Measurements from ENCODE around the gene IQGAP1.

IQGAP1 gene

GRCh38 chr15:90407336-90407735 is 19.3 kb downstream of the IQGAP1 start:
- H3K4me3 ChIP-seq (ENCODE audit: low read depth, low read length): no peak overlapping the region
- ChIA-PET POLR2A (interaction anchor here (2.2 kb wide), 1 partner anchor 20 kb away, joined by 9 read pairs; the partner anchor contains the start of gene IQGAP1), CTCF (interaction anchor here (0.6 to 1.2 kb wide), 4 partner anchors 35 to 524 kb away, joined by 3 to 5 read pairs (median 3); no protein-coding TSS in a partner anchor)
- H3K4me1 ChIP-seq (ENCODE audit: control insufficient read depth, insufficient read depth, low read length): peaks cover 24% of the 10 kb centered on the region
- no peaks in the 10 kb centered on the region for H3K9me3 ChIP-seq (ENCODE audit: control insufficient read depth, insufficient read depth, low read depth, low read length)
- no peak overlapping the region for H3K27ac ChIP-seq (ENCODE audit: extremely low read depth, low read depth, low read length)
- H3K36me3 ChIP-seq (ENCODE audit: control insufficient read depth in 2 of 2, insufficient read depth in 1 of 2, low read length in 2 of 2): no peaks in the 10 kb centered on the region
- TF ChIP-seq KLF8 (tag by site-specific recombination; IDR thresholded peaks at IDR 0.05) (no peak), TSHZ1 (tag by site-specific recombination; IDR thresholded peaks at IDR 0.05; ENCODE audit: borderline replicate concordance) (no peak), ZNF792 (tag by site-specific recombination; IDR thresholded peaks at IDR 0.05) (no peak), ZNF26 (tag by site-specific recombination; IDR thresholded peaks at IDR 0.05) (no peak), ZFP69B (tag by site-specific recombination; IDR thresholded peaks at IDR 0.05) (no peak), ZNF404 (tag by site-specific recombination; IDR thresholded peaks at IDR 0.05) (no peak), ZNF530 (tag by site-specific recombination; IDR thresholded peaks at IDR 0.05; ENCODE audit: low read depth) (no peak), ZNF621 (tag by site-specific recombination; IDR thresholded peaks at IDR 0.05) (no peak), ZNF610 (tag by site-specific recombination; IDR thresholded peaks at IDR 0.05; ENCODE audit: borderline replicate concordance) (no peak), INSM2 (tag by site-specific recombination; IDR thresholded peaks at IDR 0.05) (no peak), ZNF785 (tag by site-specific recombination; IDR thresholded peaks at IDR 0.05) (no peak), ZNF623 (tag by site-specific recombination; IDR thresholded peaks at IDR 0.05) (no peak), ZNF169 (tag by site-specific recombination; IDR thresholded peaks at IDR 0.05) (no peak), ZNF639 (tag by site-specific recombination; IDR thresholded peaks at IDR 0.05) (no peak), BCL6B (tag by site-specific recombination; IDR thresholded peaks at IDR 0.05) (no peak), ZFP41 (tag by site-specific recombination; IDR thresholded peaks at IDR 0.05; ENCODE audit: borderline replicate concordance) (no peak), SALL2 (tag by site-specific recombination; IDR thresholded peaks at IDR 0.05; ENCODE audit: borderline replicate concordance) (no peak), PRDM6 (tag by site-specific recombination; IDR thresholded peaks at IDR 0.05) (no peak), ZNF280D (tag by site-specific recombination; IDR thresholded peaks at IDR 0.05) (no peak)

All from HEK293 (cell line).